Activated CD8-positive, alpha-beta memory T cell treated with anti-CD3 and anti-CD28 coated beads, Interleukin-2, amount 50 U/mL, for 4 hours (primary cell): ENCODE results near the gene NXN.
"Not testable (repeated sequence)": the region's sequence is repeated elsewhere in the genome, so short reads cannot be mapped to it uniquely, and the experiment has no call there.

ENCODE experiments used
- DNase-seq: peaks from one replicate; pipeline ENCODE4 v3.0.0-alpha.2; 2020

Gene NXN

GRCh38 chr17:855569-855968 lies 124.0 kb downstream of the NXN start:
- DNase-seq: no peak

- DNase-seq: not testable (repeated sequence)
These were observed 126.7 kb downstream of the NXN start for GRCh38 chr17:852850-853249.

GRCh38 chr17:852349-852748 lies 127.2 kb downstream of the NXN start:
- no peak for DNase-seq

GRCh38 chr17:851924-852323 lies 127.7 kb downstream of the NXN start:
- no peak for DNase-seq

GRCh38 chr17:850851-851763 lies 128.5 kb downstream of the NXN start:
- no peak for DNase-seq

- DNase-seq: no peak
These were observed 129.3 kb downstream of the NXN start for GRCh38 chr17:850086-850850.

GRCh38 chr17:848402-848801 lies 131.2 kb downstream of the NXN start:
- no peak for DNase-seq

GRCh38 chr17:846901-847843 lies 132.4 kb downstream of the NXN start:
- no peak for DNase-seq

GRCh38 chr17:841313-841712 lies 138.3 kb downstream of the NXN start:
- no peak for DNase-seq

- DNase-seq: no peak
These were observed 141.1 kb downstream of the NXN start for GRCh38 chr17:838486-838885.

GRCh38 chr17:836151-836550 lies 143.4 kb downstream of the NXN start:
- DNase-seq: no peak

- not testable (repeated sequence) for DNase-seq
These were observed 143.9 kb downstream of the NXN start for GRCh38 chr17:835721-836120.

GRCh38 chr17:835263-835662 lies 144.3 kb downstream of the NXN start:
- DNase-seq: no peak

GRCh38 chr17:834136-834535 lies 145.4 kb downstream of the NXN start:
- no peak for DNase-seq

GRCh38 chr17:830950-831349 lies 148.6 kb downstream of the NXN start:
- no peak for DNase-seq

- DNase-seq: no peak
These were observed 149.2 kb downstream of the NXN start for GRCh38 chr17:830381-830780.

- not testable (repeated sequence) for DNase-seq
These were observed 150.0 kb downstream of the NXN start for GRCh38 chr17:829614-830013.

GRCh38 chr17:828761-829160 lies 150.8 kb downstream of the NXN start:
- no peak for DNase-seq

- no peak for DNase-seq
These were observed 152.8 kb downstream of the NXN start for GRCh38 chr17:826778-827177.

- DNase-seq: no peak
These were observed 154.4 kb downstream of the NXN start for GRCh38 chr17:825216-825615.

GRCh38 chr17:824378-824777 lies 155.2 kb downstream of the NXN start:
- DNase-seq: no peak

GRCh38 chr17:823501-823902 lies 156.1 kb downstream of the NXN start:
- DNase-seq: no peak

- no peak for DNase-seq
These were observed 160.3 kb downstream of the NXN start for GRCh38 chr17:819251-819650.
